SU-DHL-6 (cell line): ENCODE measurements around the gene KCNIP4.

ENCODE experiments used
- H2AFZ ChIP-seq: fragments of 200-600 bp; sonication (generic); 2 replicates; pipeline ENCODE4 v1.6.1; 2014; ENCODE audit warnings: low read depth, mild to moderate bottlenecking, moderate library complexity, mixed read lengths, antibody characterized with exemption, low read length; ENCODE audit not compliant: severe bottlenecking
- H3F3A ChIP-seq: fragments of 200-600 bp; shearing (Covaris generic); 2 replicates; pipeline ENCODE4 v1.6.0; 2016; ENCODE audit warnings: antibody characterized with exemption, mild to moderate bottlenecking; ENCODE audit not compliant: insufficient read depth
- H3K27ac ChIP-seq: fragments of 200-600 bp; sonication (generic); 2 replicates; pipeline ENCODE4 v1.5.1; 2016; ENCODE audit warnings: low read depth, mild to moderate bottlenecking, low read length, moderate library complexity, mixed read lengths
- H3K27me3 ChIP-seq: fragments of 200-600 bp; sonication (generic), shearing (Covaris generic); 2 replicates; pipeline ENCODE4 v1.6.0; 2014; ENCODE audit warnings: mild to moderate bottlenecking, low read length
- H3K36me3 ChIP-seq: fragments of 200-600 bp; sonication (generic); 2 replicates; pipeline ENCODE4 v1.6.1; 2014; ENCODE audit warnings: mild to moderate bottlenecking, low read length, mixed read lengths
- H3K4me2 ChIP-seq: fragments of 300-600, 200-600 bp; shearing (Covaris generic), sonication (generic); 2 replicates; pipeline ENCODE4 v1.6.0; 2014; ENCODE audit warnings: low read length, low read depth, mild to moderate bottlenecking; ENCODE audit not compliant: poor library complexity, severe bottlenecking
- H3K4me3 ChIP-seq: fragments of 200-600 bp; sonication (generic); 2 replicates; pipeline ENCODE4 v1.5.1; 2014; ENCODE audit warnings: antibody characterized with exemption, low read length, mild to moderate bottlenecking, mixed read lengths; ENCODE audit not compliant: insufficient read depth, poor library complexity, severe bottlenecking
- H3K79me2 ChIP-seq: fragments of 200-600 bp; sonication (generic); 2 replicates; pipeline ENCODE4 v1.6.1; 2014; ENCODE audit warnings: mild to moderate bottlenecking, low read length, moderate library complexity; ENCODE audit not compliant: insufficient read depth
- H3K9ac ChIP-seq: fragments of 200-600 bp; sonication (generic); 2 replicates; pipeline ENCODE4 v1.7.0; 2014; ENCODE audit warnings: mild to moderate bottlenecking, low read length
- H3K9me2 ChIP-seq: fragments of 200-600 bp; sonication (generic); replicated peaks from 2 replicates; pipeline ENCODE4 v1.6.1; 2014; ENCODE audit warnings: low read length; ENCODE audit not compliant: insufficient read depth
- H3K9me3 ChIP-seq: fragments of 200-600 bp; sonication (generic); 2 replicates; pipeline ENCODE4 v1.6.1; 2014; ENCODE audit warnings: low read length, mixed read lengths; ENCODE audit not compliant: insufficient read depth
- H4K20me1 ChIP-seq: fragments of 200-600 bp; sonication (generic); 2 replicates; pipeline ENCODE4 v1.6.1; 2014; ENCODE audit warnings: low read depth, mild to moderate bottlenecking, antibody characterized with exemption, low read length, moderate library complexity, mixed read lengths
- CTCF ChIP-seq: fragments of 200-600 bp; sonication (generic); IDR thresholded peaks from one replicate; pipeline ENCODE4 v1.5.1; 2017; ENCODE audit warnings: antibody characterized with exemption, mild to moderate bottlenecking, low read length, moderate library complexity; ENCODE audit not compliant: insufficient read depth, poor library complexity, severe bottlenecking
- EZH2phosphoT487 ChIP-seq: fragments of 200-600 bp; sonication (generic), shearing (Covaris generic); conservative IDR thresholded peaks from 2 replicates; pipeline ENCODE4 v1.6.1; 2018; ENCODE audit warnings: mild to moderate bottlenecking, antibody characterized with exemption, low read length, moderate library complexity, mixed read lengths

The KCNIP4 gene

DNA sequence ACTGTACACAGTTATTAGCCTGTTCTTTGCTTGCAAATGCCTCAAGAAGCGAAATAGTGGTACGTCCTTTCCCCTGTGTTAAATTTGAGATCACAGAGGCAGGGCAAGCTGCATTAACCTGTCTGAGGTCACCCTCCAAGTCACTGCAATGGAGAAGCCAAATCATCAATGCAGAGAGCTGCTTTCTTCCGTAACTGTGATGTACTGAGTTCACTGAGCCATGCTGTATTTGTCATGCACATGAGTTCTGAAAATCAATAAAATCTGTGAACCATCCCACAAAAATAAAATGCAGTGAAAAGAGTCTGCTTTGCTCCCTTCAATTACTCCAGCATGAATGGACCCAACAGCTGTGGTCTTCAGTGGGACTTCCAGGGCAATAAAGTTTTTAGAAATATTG, 393.5 kb downstream of the KCNIP4 start:
- Histone ChIP-seq H3K27me3 (no peaks in the 10 kb centered on the region), H3K36me3 (no peaks in the 10 kb centered on the region), H3K9me3 (no peaks in the 10 kb centered on the region), H4K20me1 (no peaks in the 10 kb centered on the region), H3K4me2 (no peak overlapping the region), H3K27ac (no peak overlapping the region), H2AFZ (no peak overlapping the region), H3K9ac (no peak overlapping the region), H3F3A (no peaks in the 10 kb centered on the region), H3K4me3 (no peak overlapping the region), H3K9me2 (no peaks in the 10 kb centered on the region), H3K79me2 (no peaks in the 10 kb centered on the region)
- no peak for TF ChIP-seq EZH2phosphoT487
- TF ChIP-seq CTCF, result no peak

- no peak overlapping the region for H2AFZ ChIP-seq
- no peaks in the 10 kb centered on the region for H4K20me1 ChIP-seq
- no peaks in the 10 kb centered on the region for H3K9me2 ChIP-seq
- H3K36me3 ChIP-seq, result no peaks in the 10 kb centered on the region
- TF ChIP-seq EZH2phosphoT487, result no peak
- TF ChIP-seq CTCF, result no peak
- no peaks in the 10 kb centered on the region for H3K27me3 ChIP-seq
- H3K9me3 ChIP-seq, result no peaks in the 10 kb centered on the region
- H3K79me2 ChIP-seq, result no peaks in the 10 kb centered on the region
- H3K27ac ChIP-seq, result no peak overlapping the region
- no peak overlapping the region for H3K9ac ChIP-seq
- no peak overlapping the region for H3K4me3 ChIP-seq
- H3F3A ChIP-seq, result no peaks in the 10 kb centered on the region
- no peak overlapping the region for H3K4me2 ChIP-seq
Measured at GRCh38 chr4:21554500-21554899, 394.1 kb downstream of the KCNIP4 start.

DNA sequence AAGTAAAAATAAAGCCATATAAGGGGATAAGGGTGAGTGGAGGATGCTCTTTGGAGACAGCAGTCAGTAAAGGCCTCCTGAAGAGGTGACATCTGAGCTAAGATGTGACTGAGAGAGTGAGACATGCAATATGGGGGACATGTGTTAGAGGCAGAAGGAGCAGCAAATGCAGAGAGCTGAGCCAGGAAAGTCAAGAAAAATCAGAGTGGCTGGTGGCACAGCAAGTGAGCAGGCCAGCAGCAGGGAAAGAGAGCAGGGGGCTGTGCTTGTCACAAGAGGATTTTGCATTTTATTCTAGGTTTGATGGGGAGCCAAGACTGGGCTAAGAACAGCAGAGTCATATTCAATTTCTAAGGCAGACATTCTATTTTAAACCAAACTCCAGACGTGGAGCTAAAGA, 394.5 kb downstream of the KCNIP4 start:
- no peaks in the 10 kb centered on the region for H3F3A ChIP-seq
- H3K36me3 ChIP-seq, result no peaks in the 10 kb centered on the region
- H2AFZ ChIP-seq, result no peak overlapping the region
- H4K20me1 ChIP-seq, result no peaks in the 10 kb centered on the region
- TF ChIP-seq CTCF (no peak), EZH2phosphoT487 (no peak)
- H3K27me3 ChIP-seq, result no peaks in the 10 kb centered on the region
- no peak overlapping the region for H3K9ac ChIP-seq
- H3K4me3 ChIP-seq, result no peak overlapping the region
- no peak overlapping the region for H3K27ac ChIP-seq
- no peaks in the 10 kb centered on the region for H3K79me2 ChIP-seq
- no peaks in the 10 kb centered on the region for H3K9me2 ChIP-seq
- no peak overlapping the region for H3K4me2 ChIP-seq
- no peaks in the 10 kb centered on the region for H3K9me3 ChIP-seq

- no peak overlapping the region for H3K4me2 ChIP-seq
- TF ChIP-seq EZH2phosphoT487 (no peak), CTCF (no peak)
- H3F3A ChIP-seq, result no peaks in the 10 kb centered on the region
- H3K9me2 ChIP-seq, result no peaks in the 10 kb centered on the region
- no peak overlapping the region for H3K4me3 ChIP-seq
- H3K27me3 ChIP-seq, result no peaks in the 10 kb centered on the region
- H3K9ac ChIP-seq, result no peak overlapping the region
- no peak overlapping the region for H2AFZ ChIP-seq
- H4K20me1 ChIP-seq, result no peaks in the 10 kb centered on the region
- H3K36me3 ChIP-seq, result no peaks in the 10 kb centered on the region
- no peaks in the 10 kb centered on the region for H3K9me3 ChIP-seq
- H3K79me2 ChIP-seq, result no peaks in the 10 kb centered on the region
- H3K27ac ChIP-seq, result no peak overlapping the region
Measured at GRCh38 chr4:21552455-21552854, 396.1 kb downstream of the KCNIP4 start.
